PC-9 (cell line): ENCODE data around the gene ITM2B.

Source experiments
- EZH2 ChIP-seq: fragments of 200-600 bp; sonication (generic); IDR thresholded peaks from 2 replicates; pipeline ENCODE4 v1.8.0; 2017; ENCODE audit warnings: antibody characterized with exemption, low read depth
- TF ChIP-seq, protein P1 (sequence below): fragments of 200-600 bp; sonication (generic); conservative IDR thresholded peaks from 2 replicates; pipeline ENCODE4 v1.6.1; 2017; ENCODE audit warnings: mixed run types, antibody characterized with exemption, mild to moderate bottlenecking, moderate library complexity

DNA sequence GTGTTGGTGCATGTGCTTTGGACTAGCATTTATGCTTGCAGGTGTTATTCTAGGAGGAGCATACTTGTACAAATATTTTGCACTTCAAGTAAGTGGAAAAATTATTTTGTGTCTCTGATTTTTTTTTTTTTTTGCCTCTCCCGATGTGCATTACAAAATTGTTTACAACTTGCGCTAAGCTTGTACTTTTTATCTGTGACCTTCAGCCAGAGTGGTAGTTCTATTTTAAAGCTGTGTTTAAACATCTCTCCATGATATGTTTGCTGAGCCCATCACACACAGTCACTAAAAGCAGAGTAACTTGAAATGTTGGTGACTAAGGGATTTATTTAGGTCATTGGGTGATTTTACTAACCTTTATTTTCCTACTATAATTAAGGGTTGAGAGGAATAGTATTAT, 20.8 kb downstream of the ITM2B start:
- TF ChIP-seq, protein P1, sequence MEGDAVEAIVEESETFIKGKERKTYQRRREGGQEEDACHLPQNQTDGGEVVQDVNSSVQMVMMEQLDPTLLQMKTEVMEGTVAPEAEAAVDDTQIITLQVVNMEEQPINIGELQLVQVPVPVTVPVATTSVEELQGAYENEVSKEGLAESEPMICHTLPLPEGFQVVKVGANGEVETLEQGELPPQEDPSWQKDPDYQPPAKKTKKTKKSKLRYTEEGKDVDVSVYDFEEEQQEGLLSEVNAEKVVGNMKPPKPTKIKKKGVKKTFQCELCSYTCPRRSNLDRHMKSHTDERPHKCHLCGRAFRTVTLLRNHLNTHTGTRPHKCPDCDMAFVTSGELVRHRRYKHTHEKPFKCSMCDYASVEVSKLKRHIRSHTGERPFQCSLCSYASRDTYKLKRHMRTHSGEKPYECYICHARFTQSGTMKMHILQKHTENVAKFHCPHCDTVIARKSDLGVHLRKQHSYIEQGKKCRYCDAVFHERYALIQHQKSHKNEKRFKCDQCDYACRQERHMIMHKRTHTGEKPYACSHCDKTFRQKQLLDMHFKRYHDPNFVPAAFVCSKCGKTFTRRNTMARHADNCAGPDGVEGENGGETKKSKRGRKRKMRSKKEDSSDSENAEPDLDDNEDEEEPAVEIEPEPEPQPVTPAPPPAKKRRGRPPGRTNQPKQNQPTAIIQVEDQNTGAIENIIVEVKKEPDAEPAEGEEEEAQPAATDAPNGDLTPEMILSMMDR = no peak
- TF ChIP-seq EZH2 = no peak
